Natural killer cell (primary cell): ENCODE measurements around the gene DPYD. TPM values are rescaled to one million over a fixed set of nuclear protein-coding genes. Genes with fewer than 3 reads are reported as not detected.

Source experiments
- ATAC-seq, 3 donors: fragments of 150-1000 bp in 2 of 3; fragments of 200-7000 bp in 1 of 3; cut with Tn5 transposase; 1 replicate in 1 of 3; 2 replicates in 2 of 3; pipeline ENCODE4 v1.10.0; 2021; ENCODE audit warnings: mild to moderate bottlenecking in 2 of 3, moderate library complexity in 2 of 3
- DNase-seq, 2 donors: peaks; one replicate each; pipeline versions ENCODE4 v3.0.0 to v3.0.0-alpha.2; 2013 to 2021; ENCODE audit warnings: mixed read lengths in 1 of 2
- H3K27ac ChIP-seq: one replicate; pipeline ENCODE4 v1.5.1; 2013; ENCODE audit warnings: mild to moderate bottlenecking, low read length
- H3K27me3 ChIP-seq: one replicate; pipeline ENCODE4 v1.6.1; 2013; ENCODE audit warnings: low read length; ENCODE audit not compliant: control insufficient read depth, insufficient read depth
- H3K36me3 ChIP-seq: one replicate; pipeline ENCODE4 v1.6.1; 2013; ENCODE audit warnings: low read length; ENCODE audit not compliant: control insufficient read depth, insufficient read depth
- H3K4me1 ChIP-seq: one replicate; pipeline ENCODE4 v1.6.1; 2013; ENCODE audit warnings: low read length; ENCODE audit not compliant: control insufficient read depth, insufficient read depth
- H3K4me3 ChIP-seq: one replicate; pipeline ENCODE4 v1.5.1; 2013; ENCODE audit warnings: low read length
- H3K9me3 ChIP-seq: one replicate; pipeline ENCODE4 v1.6.1; 2013; ENCODE audit warnings: low read length; ENCODE audit not compliant: control insufficient read depth, insufficient read depth
- H3K27ac Mint-ChIP-seq, 2 donors: one replicate each; pipeline ENCODE4 v1.8.0; 2022; ENCODE audit warnings: mild to moderate bottlenecking in 2 of 2, mixed read lengths in 2 of 2, moderate library complexity in 1 of 2
- H3K27me3 Mint-ChIP-seq, 2 donors: one replicate each; pipeline ENCODE4 v1.8.0; 2022; ENCODE audit warnings: low read depth in 2 of 2, mixed read lengths in 2 of 2
- H3K36me3 Mint-ChIP-seq: one replicate; pipeline ENCODE4 v1.8.0; 2022; ENCODE audit warnings: mixed read lengths
- H3K4me1 Mint-ChIP-seq, 2 donors: one replicate each; pipeline ENCODE4 v1.8.0; 2022; ENCODE audit warnings: mixed read lengths in 2 of 2
- H3K4me3 Mint-ChIP-seq: one replicate; pipeline ENCODE4 v1.8.0; 2022; ENCODE audit warnings: mild to moderate bottlenecking, moderate library complexity, mixed read lengths
- H3K9me3 Mint-ChIP-seq, 2 donors: one replicate each; pipeline ENCODE4 v1.8.0; 2022; ENCODE audit warnings: mixed read lengths in 2 of 2
- CTCF ChIP-seq: fragments of 200-600 bp; IDR thresholded peaks from one replicate; pipeline ENCODE4 v1.8.0; 2022; ENCODE audit warnings: antibody characterized with exemption
- WGBS: methylation state at CpG from one replicate; pipeline ENCODE4 v1.1.7; 2013; ENCODE audit warnings: missing lambda C conversion rate; ENCODE audit not compliant: insufficient coverage; 5-methylcytosine and 5-hydroxymethylcytosine counted together
- intact Hi-C: fragments of 100-400 bp; cut with micrococcal nuclease; formaldehyde crosslinking; loops from one replicate; pipeline ENCODE4 v1.14.2; 2022
- total RNA-seq, 4 donors: library from RNA; stranded (reverse); fragments of 120-200 nt in 1 of 4; gene quantifications; one replicate each; pipeline versions ENCODE4 v1.2.3 to v1.2.4, GENCODE V29; 2013 to 2022

DPYD gene
- total RNA-seq, 3 donors from 2014 or later (not counting 1 experiment from before 2014, with no cell fraction given), result 56.6 to 66.7 (median 56.9) TPM

GRCh38 chr1:97071173-97071572 lies 849.7 kb downstream of the DPYD start:
- DNase-seq (no peak), ATAC-seq (no peak)
- no peak for TF ChIP-seq CTCF
- H3K4me1 ChIP-seq, result no peaks in the 10 kb centered on the region
- H3K27me3 ChIP-seq, result no peaks in the 10 kb centered on the region
- Mint-ChIP-seq H3K27ac (no peak overlapping the region), H3K4me3 (no peak overlapping the region), H3K9me3 (peaks cover 0 to 2% of the 10 kb centered on the region in 2 donors), H3K27me3 (no peaks in the 10 kb centered on the region), H3K36me3 (no peaks in the 10 kb centered on the region), H3K4me1 (no peaks in the 10 kb centered on the region)
- peaks cover 3% of the 10 kb centered on the region for H3K36me3 ChIP-seq
- H3K27ac ChIP-seq, result no peak overlapping the region
- intact Hi-C loops, result no loop called here
- H3K9me3 ChIP-seq, result no peaks in the 10 kb centered on the region
- no peak overlapping the region for H3K4me3 ChIP-seq
- 100% methylated on average over 1 of the region's 3 CpGs for WGBS

- no peak for TF ChIP-seq CTCF
- no peak overlapping the region for H3K27ac ChIP-seq
- WGBS, result 100% methylated on average over 1 of the region's 4 CpGs
- no peak overlapping the region for H3K4me3 ChIP-seq
- no peak for DNase-seq
- H3K9me3 Mint-ChIP-seq, result peaks cover 0 to 2% of the 10 kb centered on the region in 2 donors
- no peak for ATAC-seq
- H3K4me1 Mint-ChIP-seq, result no peaks in the 10 kb centered on the region
- no peaks in the 10 kb centered on the region for H3K27me3 Mint-ChIP-seq
- H3K36me3 Mint-ChIP-seq, result no peaks in the 10 kb centered on the region
- intact Hi-C loops, result no loop called here
- H3K27me3 ChIP-seq, result no peaks in the 10 kb centered on the region
- no peaks in the 10 kb centered on the region for H3K9me3 ChIP-seq
- H3K4me3 Mint-ChIP-seq, result no peak overlapping the region
- no peaks in the 10 kb centered on the region for H3K4me1 ChIP-seq
- H3K36me3 ChIP-seq, result peaks cover 3% of the 10 kb centered on the region
- H3K27ac Mint-ChIP-seq, result no peak overlapping the region
These were observed 850.5 kb downstream of the DPYD start for GRCh38 chr1:97070376-97070775.

GRCh38 chr1:97069312-97069711 lies 851.5 kb downstream of the DPYD start:
- 69% methylated on average over 2 of the region's 2 CpGs for WGBS
- no peaks in the 10 kb centered on the region for H3K27me3 Mint-ChIP-seq
- DNase-seq, result no peak
- H3K27ac Mint-ChIP-seq, result no peak overlapping the region
- no peak for ATAC-seq
- no peaks in the 10 kb centered on the region for H3K27me3 ChIP-seq
- no peaks in the 10 kb centered on the region for H3K36me3 ChIP-seq
- no peak overlapping the region for H3K4me3 Mint-ChIP-seq
- H3K4me1 Mint-ChIP-seq, result no peaks in the 10 kb centered on the region
- TF ChIP-seq CTCF, result no peak
- no peak overlapping the region for H3K27ac ChIP-seq
- intact Hi-C loops, result no loop called here
- H3K4me1 ChIP-seq, result no peaks in the 10 kb centered on the region
- no peak overlapping the region for H3K4me3 ChIP-seq
- no peaks in the 10 kb centered on the region for H3K36me3 Mint-ChIP-seq
- H3K9me3 Mint-ChIP-seq, result peaks cover 0 to 2% of the 10 kb centered on the region in 2 donors
- no peaks in the 10 kb centered on the region for H3K9me3 ChIP-seq

DNA sequence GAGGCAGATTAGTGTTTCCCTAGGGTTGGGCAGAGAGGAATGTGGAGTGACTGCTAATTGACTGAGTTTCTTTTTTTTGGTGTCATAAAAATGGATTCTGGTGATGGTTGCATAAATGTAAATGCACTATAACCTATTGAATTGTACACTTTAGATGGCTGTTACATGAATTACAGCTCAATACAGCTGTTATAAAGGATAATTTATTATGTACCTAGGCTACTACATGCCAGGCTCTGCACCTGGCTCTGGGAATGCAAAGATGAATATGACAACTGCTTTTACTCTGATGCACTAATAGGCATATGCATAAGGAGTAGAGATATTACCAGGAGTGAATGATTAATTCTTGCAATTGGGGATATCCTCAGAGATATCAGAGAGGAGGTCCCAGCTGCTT lies 854.0 kb downstream of the DPYD start:
- H3K36me3 Mint-ChIP-seq, result no peaks in the 10 kb centered on the region
- H3K9me3 ChIP-seq, result no peaks in the 10 kb centered on the region
- H3K4me3 Mint-ChIP-seq, result no peak overlapping the region
- H3K4me3 ChIP-seq, result no peak overlapping the region
- no peak overlapping the region for H3K27ac ChIP-seq
- H3K9me3 Mint-ChIP-seq, result peaks cover 0 to 2% of the 10 kb centered on the region in 2 donors
- H3K36me3 ChIP-seq, result no peaks in the 10 kb centered on the region
- no peak for TF ChIP-seq CTCF
- no peak for ATAC-seq
- DNase-seq, result no peak
- no peak overlapping the region for H3K27ac Mint-ChIP-seq
- no peaks in the 10 kb centered on the region for H3K4me1 ChIP-seq
- no peaks in the 10 kb centered on the region for H3K27me3 Mint-ChIP-seq
- H3K27me3 ChIP-seq, result no peaks in the 10 kb centered on the region
- intact Hi-C loops, result no loop called here
- H3K4me1 Mint-ChIP-seq, result no peaks in the 10 kb centered on the region
